HepG2 (cell line): ENCODE data around the gene DLST.

Experiments used
- AGO1 ChIP-seq: fragments of 200-400 bp; formaldehyde crosslinking; IDR thresholded peaks from 2 replicates; pipeline ENCODE4 v1.6.1; 2017; ENCODE audit warnings: mild to moderate bottlenecking, low read depth, low read length, moderate library complexity; ENCODE audit not compliant: poor library complexity, severe bottlenecking
- CTCF ChIP-seq: sonication (generic); formaldehyde crosslinking; IDR thresholded peaks from 2 replicates; pipeline ENCODE4 v1.5.0; 2020; ENCODE audit warnings: mild to moderate bottlenecking, missing genetic modification reagents, moderate library complexity
- POLR2AphosphoS5 ChIP-seq: IDR thresholded peaks from 2 replicates; pipeline ENCODE4 v1.6.1; 2012; ENCODE audit warnings: low read depth, low read length
- ZNF556 ChIP-seq: sonication (generic); formaldehyde crosslinking; IDR thresholded peaks from 2 replicates; pipeline ENCODE4 v1.4.0; 2020; ENCODE audit warnings: mild to moderate bottlenecking, missing genetic modification reagents, borderline replicate concordance
- ZNF629 ChIP-seq: sonication (generic); formaldehyde crosslinking; conservative IDR thresholded peaks from 2 replicates; pipeline ENCODE4 v1.5.0; 2020; ENCODE audit warnings: missing genetic modification reagents
- TF ChIP-seq, protein P1 (sequence below): sonication (generic); formaldehyde crosslinking; IDR thresholded peaks from 2 replicates; pipeline ENCODE4 v1.5.0; 2020; ENCODE audit warnings: missing genetic modification reagents

DNA sequence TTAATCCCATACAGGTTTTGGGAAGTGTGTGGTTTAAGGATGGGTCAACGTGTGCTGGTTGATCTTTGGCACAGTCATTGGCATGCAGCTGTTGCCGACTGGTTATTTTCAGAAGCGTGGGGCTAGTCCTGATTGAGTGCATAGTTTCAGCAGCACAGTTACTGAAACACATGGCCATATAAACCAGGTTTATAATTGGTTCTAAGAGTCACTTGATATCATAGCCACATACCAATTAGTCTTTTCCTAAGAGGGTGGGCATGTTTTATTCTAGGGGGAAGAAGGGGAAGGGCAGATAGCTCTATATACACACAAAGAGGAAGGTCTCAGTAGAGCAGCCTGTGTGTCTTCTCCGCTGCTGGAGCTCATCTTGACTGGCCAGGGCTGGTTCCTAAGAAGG, 52.3 kb downstream of the DLST start:
- TF ChIP-seq ZNF629 (CRISPR knock-in tag), result no peak
- TF ChIP-seq, protein P1, sequence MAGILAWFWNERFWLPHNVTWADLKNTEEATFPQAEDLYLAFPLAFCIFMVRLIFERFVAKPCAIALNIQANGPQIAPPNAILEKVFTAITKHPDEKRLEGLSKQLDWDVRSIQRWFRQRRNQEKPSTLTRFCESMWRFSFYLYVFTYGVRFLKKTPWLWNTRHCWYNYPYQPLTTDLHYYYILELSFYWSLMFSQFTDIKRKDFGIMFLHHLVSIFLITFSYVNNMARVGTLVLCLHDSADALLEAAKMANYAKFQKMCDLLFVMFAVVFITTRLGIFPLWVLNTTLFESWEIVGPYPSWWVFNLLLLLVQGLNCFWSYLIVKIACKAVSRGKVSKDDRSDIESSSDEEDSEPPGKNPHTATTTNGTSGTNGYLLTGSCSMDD (CRISPR knock-in tag), result no peak
- TF ChIP-seq POLR2AphosphoS5, result no peak
- no peak for TF ChIP-seq CTCF
- TF ChIP-seq ZNF556 (CRISPR knock-in tag), result no peak
- TF ChIP-seq AGO1, result no peak
